ENCODE measurements around the gene NRBP1.

- no peak for TF ChIP-seq POLR2A (IDR thresholded peaks at IDR 0.05)
- peak in 3 of 4 experiments; percentile 41 to 63 (median 57) for TF ChIP-seq CTCF (IDR thresholded peaks at IDR 0.05)
- no peak for TF ChIP-seq POLR2AphosphoS5 (IDR thresholded peaks at IDR 0.05)
Measured at GRCh38 chr2:27407798-27408491, 20.5 kb upstream of the NRBP1 start.
